ENCODE measurements around the gene TTC7B.

TTC7B gene

DNA sequence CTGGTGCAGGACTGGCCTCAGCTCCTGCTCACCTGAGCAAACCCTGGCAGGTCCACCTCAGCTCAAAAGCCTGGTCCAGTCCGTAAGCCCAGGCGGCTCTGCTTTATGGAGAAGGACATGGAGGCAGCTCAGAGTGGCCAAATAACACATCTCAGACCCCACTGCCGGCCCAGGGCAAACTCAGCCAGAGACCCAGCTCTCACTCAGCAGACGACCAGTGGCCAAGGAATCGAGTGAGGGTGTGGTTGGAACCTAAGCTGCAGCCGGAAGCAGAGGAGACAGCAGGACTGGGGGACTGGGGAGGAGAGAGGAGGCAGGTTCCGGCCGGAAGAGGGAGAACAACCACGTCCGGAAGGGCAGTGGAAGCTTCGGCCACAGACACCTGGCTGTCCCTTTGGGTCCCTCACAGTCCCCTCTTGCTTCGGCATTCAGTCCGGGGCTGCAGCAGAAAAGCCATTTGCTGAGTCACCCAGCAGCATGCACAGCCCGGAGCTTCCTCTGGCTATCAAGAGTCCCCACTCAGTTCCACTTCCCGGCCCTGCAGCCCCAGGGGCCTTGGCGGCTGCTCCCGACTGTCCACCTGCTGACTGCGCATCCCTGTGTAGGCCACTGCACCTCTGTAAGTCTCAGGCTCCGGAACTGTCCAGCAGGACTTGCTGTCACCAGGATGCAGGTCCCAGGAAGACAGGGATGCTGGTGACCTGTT, 315.4 kb downstream of the TTC7B start:
- no peak for TF ChIP-seq TCF12 (IDR thresholded peaks at IDR 0.05; ENCODE audit: low read depth)
- TF ChIP-seq, protein P1, sequence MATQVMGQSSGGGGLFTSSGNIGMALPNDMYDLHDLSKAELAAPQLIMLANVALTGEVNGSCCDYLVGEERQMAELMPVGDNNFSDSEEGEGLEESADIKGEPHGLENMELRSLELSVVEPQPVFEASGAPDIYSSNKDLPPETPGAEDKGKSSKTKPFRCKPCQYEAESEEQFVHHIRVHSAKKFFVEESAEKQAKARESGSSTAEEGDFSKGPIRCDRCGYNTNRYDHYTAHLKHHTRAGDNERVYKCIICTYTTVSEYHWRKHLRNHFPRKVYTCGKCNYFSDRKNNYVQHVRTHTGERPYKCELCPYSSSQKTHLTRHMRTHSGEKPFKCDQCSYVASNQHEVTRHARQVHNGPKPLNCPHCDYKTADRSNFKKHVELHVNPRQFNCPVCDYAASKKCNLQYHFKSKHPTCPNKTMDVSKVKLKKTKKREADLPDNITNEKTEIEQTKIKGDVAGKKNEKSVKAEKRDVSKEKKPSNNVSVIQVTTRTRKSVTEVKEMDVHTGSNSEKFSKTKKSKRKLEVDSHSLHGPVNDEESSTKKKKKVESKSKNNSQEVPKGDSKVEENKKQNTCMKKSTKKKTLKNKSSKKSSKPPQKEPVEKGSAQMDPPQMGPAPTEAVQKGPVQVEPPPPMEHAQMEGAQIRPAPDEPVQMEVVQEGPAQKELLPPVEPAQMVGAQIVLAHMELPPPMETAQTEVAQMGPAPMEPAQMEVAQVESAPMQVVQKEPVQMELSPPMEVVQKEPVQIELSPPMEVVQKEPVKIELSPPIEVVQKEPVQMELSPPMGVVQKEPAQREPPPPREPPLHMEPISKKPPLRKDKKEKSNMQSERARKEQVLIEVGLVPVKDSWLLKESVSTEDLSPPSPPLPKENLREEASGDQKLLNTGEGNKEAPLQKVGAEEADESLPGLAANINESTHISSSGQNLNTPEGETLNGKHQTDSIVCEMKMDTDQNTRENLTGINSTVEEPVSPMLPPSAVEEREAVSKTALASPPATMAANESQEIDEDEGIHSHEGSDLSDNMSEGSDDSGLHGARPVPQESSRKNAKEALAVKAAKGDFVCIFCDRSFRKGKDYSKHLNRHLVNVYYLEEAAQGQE (IDR thresholded peaks at IDR 0.05; ENCODE audit: low read depth), result peak; percentile 74

DNA sequence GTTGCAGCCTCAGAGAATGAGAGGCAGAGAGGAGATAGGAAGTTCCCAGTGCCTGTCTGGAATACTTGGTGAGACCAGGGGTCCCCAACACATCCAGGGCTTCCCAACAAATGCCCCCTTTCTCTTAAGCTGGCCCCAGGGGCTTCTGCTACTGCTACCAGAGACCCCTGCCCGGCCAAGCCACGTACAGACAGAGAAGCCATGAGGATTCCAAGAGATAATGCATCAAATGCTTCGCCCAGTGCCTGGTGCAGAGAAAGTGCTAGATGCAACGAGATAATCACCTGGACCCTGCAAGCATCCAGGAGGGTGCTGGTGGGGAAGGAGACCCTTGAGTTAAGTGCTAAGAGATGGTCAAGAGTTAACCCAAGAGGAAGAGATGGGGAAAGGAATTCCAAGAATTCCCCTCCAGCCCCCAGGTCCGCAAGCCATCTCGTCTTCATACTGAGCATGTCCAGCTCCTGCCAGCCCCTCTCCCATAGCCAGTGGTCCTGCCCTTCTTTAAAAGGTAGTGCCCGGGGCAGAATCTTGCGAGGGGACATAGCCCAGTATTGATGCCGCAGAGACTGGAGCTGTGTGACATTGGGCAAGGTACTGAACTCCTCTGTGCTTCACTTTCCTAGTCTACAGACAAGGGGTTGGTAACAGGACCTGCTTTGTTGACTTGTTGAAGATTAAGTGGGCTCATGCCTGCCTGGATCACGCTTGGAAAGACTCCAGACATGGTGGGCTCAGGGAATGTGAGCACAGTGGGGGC, 316.1 kb downstream of the TTC7B start:
- no peak for TF ChIP-seq TAF1 (IDR thresholded peaks at IDR 0.05; ENCODE audit: low read depth)
- TF ChIP-seq, protein P2, sequence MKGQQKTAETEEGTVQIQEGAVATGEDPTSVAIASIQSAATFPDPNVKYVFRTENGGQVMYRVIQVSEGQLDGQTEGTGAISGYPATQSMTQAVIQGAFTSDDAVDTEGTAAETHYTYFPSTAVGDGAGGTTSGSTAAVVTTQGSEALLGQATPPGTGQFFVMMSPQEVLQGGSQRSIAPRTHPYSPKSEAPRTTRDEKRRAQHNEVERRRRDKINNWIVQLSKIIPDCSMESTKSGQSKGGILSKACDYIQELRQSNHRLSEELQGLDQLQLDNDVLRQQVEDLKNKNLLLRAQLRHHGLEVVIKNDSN (IDR thresholded peaks at IDR 0.05), result no peak

DNA sequence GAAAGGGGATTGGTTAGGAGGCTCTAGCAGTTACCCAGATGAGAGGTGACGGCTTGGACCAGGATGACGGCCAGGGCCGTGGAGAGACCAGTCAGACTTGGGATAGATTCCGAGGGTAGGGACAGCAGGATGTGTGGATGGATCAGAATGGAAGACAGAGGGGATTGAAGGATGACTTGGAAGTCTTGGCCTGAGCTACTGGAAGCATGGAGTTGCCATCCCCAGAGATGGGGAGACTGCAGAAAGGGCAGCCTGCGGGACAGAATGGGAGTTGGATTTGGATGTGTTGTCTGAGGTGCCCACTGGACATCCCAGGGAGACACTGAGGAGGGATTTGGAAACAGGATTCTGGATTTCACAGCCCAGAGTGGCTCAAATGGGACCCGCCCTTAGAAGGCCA, 317.1 kb downstream of the TTC7B start:
- no peak for TF ChIP-seq TAF1 (IDR thresholded peaks at IDR 0.05; ENCODE audit: low read depth)
- TF ChIP-seq, protein P2 (IDR thresholded peaks at IDR 0.05), result no peak
- TF ChIP-seq FOXM1 (IDR thresholded peaks at IDR 0.05; ENCODE audit: borderline replicate concordance, low read depth), result no peak
- no peak for TF ChIP-seq TEAD4 (IDR thresholded peaks at IDR 0.05)
- no peak for TF ChIP-seq EP300 (IDR thresholded peaks at IDR 0.05; ENCODE audit: borderline replicate concordance)
- no peak for TF ChIP-seq RAD21 (IDR thresholded peaks at IDR 0.05; ENCODE audit: low read depth)
- no peak for TF ChIP-seq CREB1 (IDR thresholded peaks at IDR 0.05; ENCODE audit: low read depth)
- no peak for TF ChIP-seq NFIC (IDR thresholded peaks at IDR 0.05)
- no peak for TF ChIP-seq TCF12 (IDR thresholded peaks at IDR 0.05; ENCODE audit: low read depth)
- no peak for TF ChIP-seq YY1 (IDR thresholded peaks at IDR 0.05; ENCODE audit: low read depth)
- TF ChIP-seq CEBPB (IDR thresholded peaks at IDR 0.05), result no peak
- TF ChIP-seq, protein P3, sequence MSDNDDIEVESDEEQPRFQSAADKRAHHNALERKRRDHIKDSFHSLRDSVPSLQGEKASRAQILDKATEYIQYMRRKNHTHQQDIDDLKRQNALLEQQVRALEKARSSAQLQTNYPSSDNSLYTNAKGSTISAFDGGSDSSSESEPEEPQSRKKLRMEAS (IDR thresholded peaks at IDR 0.05), result no peak
- no peak for TF ChIP-seq EGR1 (IDR thresholded peaks at IDR 0.05)
- TF ChIP-seq ZBTB7A (IDR thresholded peaks at IDR 0.05; ENCODE audit: low read depth), result no peak
- TF ChIP-seq, protein P1 (IDR thresholded peaks at IDR 0.05; ENCODE audit: low read depth), result no peak

DNA sequence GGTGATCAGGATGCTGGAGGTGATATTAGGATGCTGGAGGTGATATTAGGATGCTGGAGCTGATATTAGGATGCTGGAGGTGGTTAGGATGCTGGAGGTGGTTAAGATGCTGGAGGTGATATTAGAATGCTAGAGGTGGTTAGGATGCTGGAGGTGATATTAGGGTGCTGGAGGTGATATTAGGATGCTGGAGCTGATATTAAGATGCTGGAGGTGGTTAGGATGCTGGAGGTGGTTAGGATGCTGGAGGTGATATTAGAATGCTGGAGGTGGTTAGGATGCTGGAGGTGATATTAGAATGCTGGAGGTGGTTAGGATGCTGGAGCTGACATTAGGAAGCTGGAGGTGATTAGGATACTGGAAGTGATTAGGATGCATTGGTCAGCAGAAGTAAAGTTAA, 318.0 kb downstream of the TTC7B start:
- TF ChIP-seq NFIC (IDR thresholded peaks at IDR 0.05), result no peak

DNA sequence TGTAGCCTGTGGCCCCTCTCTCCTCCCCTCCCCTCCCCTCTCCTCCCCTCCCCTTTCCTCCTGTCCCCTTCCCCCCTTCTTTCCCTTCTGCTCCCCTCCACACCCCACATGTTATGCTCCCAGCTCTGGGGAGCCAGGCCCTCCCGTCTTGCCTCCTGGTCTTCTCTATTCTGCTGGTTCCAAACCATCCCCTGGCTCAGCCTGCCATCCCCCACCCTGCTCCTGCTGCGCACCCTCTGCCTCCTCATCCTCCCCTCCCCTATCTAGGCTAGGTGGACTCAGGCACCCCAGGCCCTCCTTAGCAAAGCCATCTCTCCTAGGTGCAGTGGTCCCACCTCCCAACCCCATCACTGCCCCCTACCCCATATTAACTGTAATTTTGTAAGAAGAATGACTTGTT, 319.9 kb downstream of the TTC7B start:
- TF ChIP-seq, protein P3 (IDR thresholded peaks at IDR 0.05), result no peak
- TF ChIP-seq FOXM1 (IDR thresholded peaks at IDR 0.05; ENCODE audit: borderline replicate concordance, low read depth) (no peak), TAF1 (IDR thresholded peaks at IDR 0.05; ENCODE audit: low read depth) (no peak), YY1 (IDR thresholded peaks at IDR 0.05; ENCODE audit: low read depth) (no peak), EP300 (IDR thresholded peaks at IDR 0.05; ENCODE audit: borderline replicate concordance) (no peak), EGR1 (IDR thresholded peaks at IDR 0.05) (no peak), TEAD4 (IDR thresholded peaks at IDR 0.05) (no peak), CEBPB (IDR thresholded peaks at IDR 0.05) (no peak), CREB1 (IDR thresholded peaks at IDR 0.05; ENCODE audit: low read depth) (no peak), NFIC (IDR thresholded peaks at IDR 0.05) (no peak), ZBTB7A (IDR thresholded peaks at IDR 0.05; ENCODE audit: low read depth) (no peak), TCF12 (IDR thresholded peaks at IDR 0.05; ENCODE audit: low read depth) (no peak), RAD21 (IDR thresholded peaks at IDR 0.05; ENCODE audit: low read depth) (no peak)
- TF ChIP-seq, protein P2 (IDR thresholded peaks at IDR 0.05), result no peak
- TF ChIP-seq, protein P1 (IDR thresholded peaks at IDR 0.05; ENCODE audit: low read depth), result no peak
